ENCODE results near the gene ACP7.

DNA sequence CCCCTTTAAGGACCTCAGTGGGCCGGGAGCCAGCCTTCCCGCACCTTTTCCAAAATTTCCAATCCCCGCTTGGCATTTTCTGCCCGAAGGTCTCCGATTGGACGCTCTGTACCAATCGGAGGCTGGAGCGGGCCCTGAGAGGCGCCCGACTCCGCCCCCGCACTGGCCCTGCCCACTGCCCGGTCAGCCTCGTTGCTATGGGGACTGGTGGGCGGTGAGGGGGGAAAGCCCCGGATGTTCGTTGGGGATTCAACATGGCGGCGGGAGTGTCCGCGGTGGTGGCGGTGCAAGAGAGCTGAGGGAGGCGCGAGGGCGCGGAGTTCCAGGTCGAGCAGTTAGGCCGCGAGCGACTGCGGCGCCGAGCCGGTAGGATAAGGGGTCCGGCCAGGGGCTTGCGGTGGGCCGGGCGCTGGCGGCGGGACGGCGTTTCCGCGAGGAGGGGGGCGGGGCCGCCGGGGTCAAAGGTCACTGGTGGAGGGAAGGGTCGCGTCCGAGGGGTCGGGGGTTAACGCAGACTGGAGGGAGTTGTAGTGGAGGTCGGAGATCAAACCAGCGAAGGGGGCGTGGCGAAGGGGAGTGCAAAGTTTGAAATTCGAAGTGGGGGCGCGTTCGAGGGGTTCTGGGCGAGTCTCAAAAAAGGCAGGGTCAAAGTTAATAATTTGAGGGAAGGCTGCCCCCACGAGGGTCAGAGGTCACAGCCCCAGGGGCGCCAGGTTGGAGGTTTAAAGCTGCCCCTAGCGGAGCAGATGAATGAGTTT lies 41.6 kb downstream of the ACP7 start, which contains the start of gene PAK4:
- TF ChIP-seq, protein P1, sequence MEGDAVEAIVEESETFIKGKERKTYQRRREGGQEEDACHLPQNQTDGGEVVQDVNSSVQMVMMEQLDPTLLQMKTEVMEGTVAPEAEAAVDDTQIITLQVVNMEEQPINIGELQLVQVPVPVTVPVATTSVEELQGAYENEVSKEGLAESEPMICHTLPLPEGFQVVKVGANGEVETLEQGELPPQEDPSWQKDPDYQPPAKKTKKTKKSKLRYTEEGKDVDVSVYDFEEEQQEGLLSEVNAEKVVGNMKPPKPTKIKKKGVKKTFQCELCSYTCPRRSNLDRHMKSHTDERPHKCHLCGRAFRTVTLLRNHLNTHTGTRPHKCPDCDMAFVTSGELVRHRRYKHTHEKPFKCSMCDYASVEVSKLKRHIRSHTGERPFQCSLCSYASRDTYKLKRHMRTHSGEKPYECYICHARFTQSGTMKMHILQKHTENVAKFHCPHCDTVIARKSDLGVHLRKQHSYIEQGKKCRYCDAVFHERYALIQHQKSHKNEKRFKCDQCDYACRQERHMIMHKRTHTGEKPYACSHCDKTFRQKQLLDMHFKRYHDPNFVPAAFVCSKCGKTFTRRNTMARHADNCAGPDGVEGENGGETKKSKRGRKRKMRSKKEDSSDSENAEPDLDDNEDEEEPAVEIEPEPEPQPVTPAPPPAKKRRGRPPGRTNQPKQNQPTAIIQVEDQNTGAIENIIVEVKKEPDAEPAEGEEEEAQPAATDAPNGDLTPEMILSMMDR (IDR thresholded peaks at IDR 0.05; ENCODE audit: control extremely low read depth in 1 of 3, insufficient read depth in 1 of 3, low read depth in 1 of 3, low read length in 3 of 3), result no peak
- TF ChIP-seq, protein P2, sequence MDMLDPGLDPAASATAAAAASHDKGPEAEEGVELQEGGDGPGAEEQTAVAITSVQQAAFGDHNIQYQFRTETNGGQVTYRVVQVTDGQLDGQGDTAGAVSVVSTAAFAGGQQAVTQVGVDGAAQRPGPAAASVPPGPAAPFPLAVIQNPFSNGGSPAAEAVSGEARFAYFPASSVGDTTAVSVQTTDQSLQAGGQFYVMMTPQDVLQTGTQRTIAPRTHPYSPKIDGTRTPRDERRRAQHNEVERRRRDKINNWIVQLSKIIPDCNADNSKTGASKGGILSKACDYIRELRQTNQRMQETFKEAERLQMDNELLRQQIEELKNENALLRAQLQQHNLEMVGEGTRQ (IDR thresholded peaks at IDR 0.05; ENCODE audit: low read length), result no peak
- TF ChIP-seq PHF8 (conservative IDR thresholded peaks at IDR 0.05; ENCODE audit: low read depth, low read length), result peak; percentile 93
- no peak for TF ChIP-seq EZH2 (IDR thresholded peaks at IDR 0.05; ENCODE audit: low read depth, low read length, severe bottlenecking)
- TF ChIP-seq EP300 (IDR thresholded peaks at IDR 0.05; ENCODE audit: borderline replicate concordance in 1 of 2, low read depth in 2 of 2, low read length in 2 of 2), result no peak
- no peak for TF ChIP-seq KDM1A (IDR thresholded peaks at IDR 0.05; ENCODE audit: borderline replicate concordance, low read length)
- TF ChIP-seq, protein P3, sequence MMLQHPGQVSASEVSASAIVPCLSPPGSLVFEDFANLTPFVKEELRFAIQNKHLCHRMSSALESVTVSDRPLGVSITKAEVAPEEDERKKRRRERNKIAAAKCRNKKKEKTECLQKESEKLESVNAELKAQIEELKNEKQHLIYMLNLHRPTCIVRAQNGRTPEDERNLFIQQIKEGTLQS (IDR thresholded peaks at IDR 0.05; ENCODE audit: insufficient read depth, low read depth, low read length), result no peak
- peak in 1 of 2 experiments; percentile 67; a peak in 1 of 3 replicates for TF ChIP-seq POLR2A (IDR thresholded peaks at IDR 0.05; ENCODE audit: control extremely low read depth in 1 of 2, low read depth in 2 of 2, low read length in 2 of 2)
- TF ChIP-seq CEBPB (IDR thresholded peaks at IDR 0.05; ENCODE audit: low read depth, low read length), result no peak
- TF ChIP-seq CBX5 (IDR thresholded peaks at IDR 0.05; ENCODE audit: low read depth, low read length), result no peak
